ENCODE data around the gene TMEM167B. TPM values are rescaled to one million over a fixed set of nuclear protein-coding genes. Genes with fewer than 3 reads are reported as not detected.
A peak's percentile ranks its signal among the peaks of the same experiment; 100 is the strongest.

The TMEM167B gene
- total RNA-seq, 6 donors from 2014 or later, result 13.2 to 43.6 (median 30.5) TPM

DNA sequence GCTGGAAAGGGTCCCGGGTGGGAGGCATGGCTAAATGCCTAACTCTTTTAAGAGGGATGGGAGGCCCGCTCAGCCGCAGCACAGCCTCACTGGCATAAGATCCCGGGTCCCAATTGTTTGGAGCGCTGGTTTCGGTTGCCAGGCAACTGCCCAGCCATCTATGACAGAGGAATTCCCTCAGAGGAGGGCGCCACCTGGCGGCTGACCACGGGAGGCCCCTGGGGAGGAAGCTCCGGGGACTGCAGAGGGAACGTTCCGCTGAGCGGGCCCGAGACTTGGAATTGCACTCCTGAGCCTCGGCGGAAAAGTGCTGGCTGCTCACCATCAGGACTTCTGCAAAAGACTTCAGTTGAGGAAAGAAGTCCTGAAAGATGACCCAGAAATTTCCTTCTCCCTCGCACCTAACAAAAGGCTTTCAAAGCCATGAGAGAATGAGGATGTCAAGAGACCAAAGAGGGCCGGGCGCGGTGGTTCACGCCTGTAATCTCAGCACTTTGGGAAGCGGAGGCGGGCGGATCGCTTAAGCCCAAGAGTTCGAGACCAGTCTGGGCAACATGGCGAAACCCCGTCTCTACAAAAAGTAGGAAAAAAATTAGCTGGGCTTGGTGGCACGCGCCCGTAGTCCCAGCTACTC is 22.2 kb downstream of the TMEM167B start:
- no peak overlapping the region for H3K27ac ChIP-seq
- DNase-seq, result peak; percentile 94 to 98
- WGBS, 2 donors, result 7 to 11% methylated on average over 21 to 29 of the region's 31 CpGs
- TF ChIP-seq POLR2A (IDR thresholded peaks at IDR 0.05) (no peak), CTCF (IDR thresholded peaks at IDR 0.05) (peak; percentile 91 to 99 (median 93)), EP300 (IDR thresholded peaks at IDR 0.05) (no peak), POLR2AphosphoS5 (IDR thresholded peaks at IDR 0.05) (peak; percentile 46 to 62)
- peaks cover 16 to 27% (median 19%) of the 10 kb centered on the region in 4 donors for H3K4me1 ChIP-seq
- peak; percentile 95 to 96 for ATAC-seq (ENCODE audit: low FRiP score in 2 of 2)
- no peaks in the 10 kb centered on the region for H3K36me3 ChIP-seq
- peaks cover 0 to 10% (median 4%) of the 10 kb centered on the region in 4 donors for H3K27me3 ChIP-seq
- no peaks in the 10 kb centered on the region for H3K9me3 ChIP-seq
- H3K4me3 ChIP-seq, result peak overlapping the region in 3 of 4 donors; percentile 34 to 46 (median 44)

GRCh38 chr1:109113590-109114341 is 23.2 kb downstream of the TMEM167B start, which contains the start of gene ELAPOR1:
Gene ELAPOR1 (plus strand): TSS chr1:109114115. CDS start chr1:109114184, 69 bp downstream.
- WGBS, 2 donors, result 2% methylated on average over 40 to 54 of the region's 56 CpGs
- Histone ChIP-seq H3K4me3 (peak within 1 kb of the TSS in 3 of 4 donors; percentile 34 to 46 (median 44)), H3K27me3 (peaks cover 0 to 10% (median 4%) of the 10 kb centered on the region in 4 donors), H3K36me3 (no peaks in the 10 kb centered on the region), H3K27ac (no peak within 1 kb of the TSS), H3K9me3 (no peaks in the 10 kb centered on the region), H3K4me1 (peaks cover 16 to 27% (median 19%) of the 10 kb centered on the region in 4 donors)
- ATAC-seq (ENCODE audit: low FRiP score in 2 of 2) (peak; percentile 49 to 51), DNase-seq (peak; percentile 71 to 89)
- TF ChIP-seq POLR2A (IDR thresholded peaks at IDR 0.05) (peak in 1 of 4 donors; percentile 23), EP300 (IDR thresholded peaks at IDR 0.05) (no peak), POLR2AphosphoS5 (IDR thresholded peaks at IDR 0.05) (no peak)

- Histone ChIP-seq H3K9me3 (no peaks in the 10 kb centered on the region), H3K4me1 (peaks cover 16 to 27% (median 19%) of the 10 kb centered on the region in 4 donors), H3K4me3 (peak overlapping the region in 3 of 4 donors; percentile 34 to 46 (median 44)), H3K27ac (no peak overlapping the region), H3K27me3 (peaks cover 0 to 10% (median 4%) of the 10 kb centered on the region in 4 donors), H3K36me3 (no peaks in the 10 kb centered on the region)
- DNase-seq (no peak), ATAC-seq (ENCODE audit: low FRiP score in 2 of 2) (no peak)
- 10 to 18% methylated on average over 4 to 11 of the region's 12 CpGs for WGBS, 2 donors
- TF ChIP-seq POLR2A (IDR thresholded peaks at IDR 0.05) (no peak), CTCF (IDR thresholded peaks at IDR 0.05) (no peak), POLR2AphosphoS5 (IDR thresholded peaks at IDR 0.05) (no peak), EP300 (IDR thresholded peaks at IDR 0.05) (no peak)
These were observed 23.7 kb downstream of the TMEM167B start for GRCh38 chr1:109114342-109114674.

DNA sequence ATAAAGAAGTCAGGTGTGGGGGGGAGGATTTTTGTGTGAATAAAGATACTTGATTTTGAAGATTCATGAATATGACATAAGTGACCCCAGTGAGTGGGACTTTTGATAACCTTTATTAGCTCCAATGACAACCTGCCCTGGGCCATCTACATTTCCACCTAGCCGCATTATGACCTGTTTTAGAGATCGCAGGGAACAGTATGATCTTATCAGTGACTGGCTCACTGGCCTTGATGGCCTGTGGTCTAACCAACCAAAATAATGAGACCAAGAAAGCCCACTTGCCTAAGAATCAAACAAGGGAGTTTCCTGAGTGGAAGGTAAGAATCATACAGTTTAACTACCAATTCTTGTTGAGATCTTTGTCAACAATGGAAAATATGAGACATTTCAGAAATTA is 25.1 kb downstream of the TMEM167B start:
- no peak for DNase-seq
- no peaks in the 10 kb centered on the region for H3K36me3 ChIP-seq
- TF ChIP-seq POLR2AphosphoS5 (IDR thresholded peaks at IDR 0.05), result no peak
- TF ChIP-seq CTCF (IDR thresholded peaks at IDR 0.05), result no peak
- no peak for TF ChIP-seq POLR2A (IDR thresholded peaks at IDR 0.05)
- TF ChIP-seq EP300 (IDR thresholded peaks at IDR 0.05), result no peak
- H3K27ac ChIP-seq, result no peak overlapping the region
- H3K4me1 ChIP-seq, result peaks cover 16 to 27% (median 19%) of the 10 kb centered on the region in 4 donors
- WGBS, 2 donors, result 70 to 74% methylated on average over 2 of the region's 2 CpGs
- H3K9me3 ChIP-seq, result no peaks in the 10 kb centered on the region
- no peak overlapping the region for H3K4me3 ChIP-seq
- peaks cover 0 to 10% (median 4%) of the 10 kb centered on the region in 4 donors for H3K27me3 ChIP-seq
- ATAC-seq (ENCODE audit: low FRiP score in 2 of 2), result no peak

DNA sequence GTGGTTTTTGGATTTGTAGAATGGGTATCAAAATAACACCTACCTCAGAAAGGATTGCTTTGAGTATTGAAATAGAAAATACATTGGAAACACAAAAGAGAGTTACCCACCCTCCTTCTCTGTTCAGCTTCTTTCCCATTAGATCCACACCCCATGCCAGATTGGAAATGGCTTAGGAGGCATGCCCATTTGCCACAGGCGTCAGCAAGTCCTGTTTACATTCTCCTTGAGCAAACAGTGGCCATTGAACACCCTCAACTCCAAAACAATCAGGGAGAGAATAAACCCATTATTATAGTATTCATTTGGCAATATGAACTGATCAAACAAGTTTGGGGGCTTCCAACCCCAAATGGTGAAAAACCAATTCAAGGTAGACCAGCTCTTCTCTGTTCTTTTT is 25.7 kb downstream of the TMEM167B start:
- 54 to 60% methylated on average over 1 of the region's 1 CpG for WGBS, 2 donors
- H3K4me3 ChIP-seq, result no peak overlapping the region
- no peak for DNase-seq
- H3K27ac ChIP-seq, result no peak overlapping the region
- no peak for ATAC-seq (ENCODE audit: low FRiP score in 2 of 2)
- peaks cover 16 to 27% (median 19%) of the 10 kb centered on the region in 4 donors for H3K4me1 ChIP-seq
- H3K27me3 ChIP-seq, result peaks cover 0 to 10% (median 4%) of the 10 kb centered on the region in 4 donors
- no peak for TF ChIP-seq POLR2A (IDR thresholded peaks at IDR 0.05)
- no peak for TF ChIP-seq EP300 (IDR thresholded peaks at IDR 0.05)
- TF ChIP-seq CTCF (IDR thresholded peaks at IDR 0.05), result no peak
- no peak for TF ChIP-seq POLR2AphosphoS5 (IDR thresholded peaks at IDR 0.05)
- H3K9me3 ChIP-seq, result no peaks in the 10 kb centered on the region
- no peaks in the 10 kb centered on the region for H3K36me3 ChIP-seq
